B cell (primary cell): ENCODE data around the gene SEMA4D. TPM values are rescaled to one million over a fixed set of nuclear protein-coding genes. Genes with fewer than 3 reads are reported as not detected.

Experiments
- ATAC-seq: fragments of 200-7000 bp; cut with Tn5 transposase; one replicate; pipeline ENCODE4 v1.10.0; 2021; ENCODE audit warnings: low read depth, mild to moderate bottlenecking, moderate number of reproducible peaks, moderate library complexity
- CTCF ChIA-PET: fragments of 350-600 bp; sonication (Branson Sonifier 250); formaldehyde crosslinking; loops from one replicate; lab custom pipeline; 2021; ENCODE audit warnings: antibody characterized with exemption, inconsistent platforms; lab: Charles Lee
- POLR2A ChIA-PET: fragments of 350-600 bp; sonication (Branson Sonifier 250); formaldehyde crosslinking; loops from one replicate; lab custom pipeline; 2021; ENCODE audit warnings: antibody characterized with exemption; lab: Charles Lee
- DNase-seq: peaks from one replicate; pipeline ENCODE4 v3.0.0; 2013
- H2AFZ ChIP-seq: 2 replicates; pipeline ENCODE4 v1.6.1; 2012; ENCODE audit warnings: mild to moderate bottlenecking, low read depth, low read length; ENCODE audit not compliant: insufficient read depth, poor library complexity, severe bottlenecking
- H3K27ac ChIP-seq, 2 donors: 1 replicate in 1 of 2; 2 replicates in 1 of 2; pipeline ENCODE4 v1.5.1; 2012 to 2013; ENCODE audit warnings: low read length in 2 of 2, mild to moderate bottlenecking in 2 of 2, moderate library complexity in 1 of 2
- H3K27me3 ChIP-seq, 4 experiments: fragments of 200-600 bp in 1 of 4; sonication (generic) in 1 of 4; replicated peaks in 1 of 4; 1 replicate in 2 of 4; 2 replicates in 2 of 4; pipeline versions ENCODE4 v1.6.1 to v1.7.0; 2013 to 2016; ENCODE audit warnings: low read length in 3 of 4, mild to moderate bottlenecking in 2 of 4, mixed read lengths in 1 of 4, moderate library complexity in 1 of 4; ENCODE audit not compliant: insufficient read depth in 4 of 4, control insufficient read depth in 3 of 4; ENCODE audit errors: control extremely low read depth in 1 of 4
- H3K36me3 ChIP-seq, 2 experiments: replicated peaks in 1 of 2; 1 replicate in 1 of 2; 2 replicates in 1 of 2; pipeline versions ENCODE4 v1.6.1 to v1.7.1; 2013; ENCODE audit warnings: low read length in 1 of 2; ENCODE audit not compliant: insufficient read depth in 2 of 2, control insufficient read depth in 1 of 2; ENCODE audit errors: control extremely low read depth in 1 of 2, extremely low read depth in 1 of 2
- H3K4me1 ChIP-seq, 2 donors: fragments of 200-600 bp in 1 of 2; sonication (generic) in 1 of 2; 1 replicate in 1 of 2; 2 replicates in 1 of 2; pipeline versions ENCODE4 v1.5.1 to v1.6.1; 2013 to 2017; ENCODE audit warnings: low read length in 2 of 2; ENCODE audit not compliant: control insufficient read depth in 2 of 2, insufficient read depth in 2 of 2
- H3K4me2 ChIP-seq: replicated peaks from 2 replicates; pipeline ENCODE3; 2012; ENCODE audit warnings: mild to moderate bottlenecking, low read depth, low read length; ENCODE audit not compliant: poor library complexity, severe bottlenecking
- H3K4me3 ChIP-seq, 5 experiments: fragments of 200-600 bp in 1 of 5; sonication (generic) in 1 of 5; 1 replicate in 3 of 5; 2 replicates in 2 of 5; pipeline versions ENCODE4 v1.5.1 to v1.7.0; 2011 to 2016; ENCODE audit warnings: low read length in 4 of 5, mild to moderate bottlenecking in 4 of 5, low read depth in 2 of 5, control low read depth in 1 of 5, moderate library complexity in 1 of 5; ENCODE audit not compliant: insufficient read depth in 1 of 5; ENCODE audit errors: control extremely low read depth in 1 of 5, extremely low read depth in 1 of 5
- H3K79me2 ChIP-seq: fragments of 200-600 bp; sonication (generic); one replicate; pipeline ENCODE4 v1.6.0; 2016; ENCODE audit warnings: low read length; ENCODE audit not compliant: control insufficient read depth, insufficient read depth
- H3K9ac ChIP-seq: fragments of 200-600 bp; sonication (generic); 2 replicates; pipeline ENCODE4 v1.6.1; 2017; ENCODE audit warnings: mild to moderate bottlenecking, low read length, moderate library complexity
- H3K9me3 ChIP-seq, 3 donors: one replicate each; pipeline versions ENCODE4 v1.6.1 to v1.7.1; 2013; ENCODE audit warnings: low read length in 2 of 3; ENCODE audit not compliant: control insufficient read depth in 2 of 3, insufficient read depth in 1 of 3; ENCODE audit errors: control extremely low read depth in 1 of 3
- H4K20me1 ChIP-seq: 2 replicates; pipeline ENCODE4 v1.6.0; 2012; ENCODE audit warnings: mild to moderate bottlenecking, low read length; ENCODE audit not compliant: insufficient read depth, control insufficient read depth, poor library complexity, severe bottlenecking
- H3K27ac Mint-ChIP-seq: one replicate; pipeline ENCODE4 v1.8.0; 2021; ENCODE audit warnings: mixed read lengths
- H3K27me3 Mint-ChIP-seq: one replicate; pipeline ENCODE4 v1.8.0; 2021; ENCODE audit warnings: mixed read lengths
- H3K4me1 Mint-ChIP-seq: one replicate; pipeline ENCODE4 v1.8.0; 2021; ENCODE audit warnings: mixed read lengths
- H3K4me3 Mint-ChIP-seq: one replicate; pipeline ENCODE4 v1.8.0; 2021; ENCODE audit warnings: mixed read lengths
- H3K9me3 Mint-ChIP-seq: one replicate; pipeline ENCODE4 v1.8.0; 2022; ENCODE audit warnings: mixed read lengths; ENCODE audit not compliant: insufficient read depth
- CTCF ChIP-seq: fragments of 200-600 bp; IDR thresholded peaks from one replicate; pipeline ENCODE4 v1.8.0; 2022; ENCODE audit warnings: antibody characterized with exemption, mild to moderate bottlenecking
- EZH2 ChIP-seq: IDR thresholded peaks from 2 replicates; pipeline ENCODE4 v1.6.1; 2012; ENCODE audit warnings: borderline replicate concordance, low read depth, mild to moderate bottlenecking, moderate library complexity, low read length; ENCODE audit not compliant: insufficient read depth, poor library complexity, severe bottlenecking
- WGBS: methylation state at CpG from one replicate; pipeline ENCODE4 v1.1.5; 2013; ENCODE audit warnings: missing lambda C conversion rate; ENCODE audit not compliant: insufficient coverage; 5-methylcytosine and 5-hydroxymethylcytosine counted together
- intact Hi-C: fragments of 100-400 bp; cut with micrococcal nuclease; formaldehyde crosslinking; loops from one replicate; pipeline ENCODE4 v1.10.0; 2022
- polyA plus RNA-seq: library from polyadenylated mRNA; depleted of rRNA; stranded (reverse); fragments of >200 nt; gene quantifications from 2 replicates; pipeline ENCODE4 v1.2.3, GENCODE V29; 2012
- total RNA-seq, 2 donors: library from RNA; stranded (reverse); fragments of 120-200 nt in 1 of 2; gene quantifications; 1 replicate in 1 of 2; 2 replicates in 1 of 2; pipeline versions ENCODE4 v1.2.3 to v1.2.4, GENCODE V29; 2013 to 2022

Gene SEMA4D
- total and polyA plus RNA-seq, 2 donors (not counting 1 experiment from before 2014, with no cell fraction given): 53.6 to 231 TPM

GRCh38 chr9:89323390-89323789, 174.5 kb downstream of the SEMA4D start:
- H3K4me3 Mint-ChIP-seq: no peak overlapping the region
- DNase-seq: no peak
- Histone ChIP-seq H3K9ac (no peak overlapping the region), H3K36me3 (peaks cover 6 to 44% of the 10 kb centered on the region in 2 experiments), H3K9me3 (no peaks in the 10 kb centered on the region), H3K27ac (no peak overlapping the region), H3K79me2 (peaks cover 70% of the 10 kb centered on the region), H3K4me1 (peaks cover 11 to 12% of the 10 kb centered on the region in 2 donors), H3K4me2 (no peak overlapping the region), H3K4me3 (no peak overlapping the region), H2AFZ (no peak overlapping the region), H4K20me1 (peaks cover 47% of the 10 kb centered on the region), H3K27me3 (no peaks in the 10 kb centered on the region)
- H3K27ac Mint-ChIP-seq: no peak overlapping the region
- WGBS: 88% methylated on average over 4 of the region's 4 CpGs
- H3K27me3 Mint-ChIP-seq: no peaks in the 10 kb centered on the region
- ATAC-seq: no peak
- intact Hi-C loops: no loop called here
- peaks cover 50% of the 10 kb centered on the region for H3K4me1 Mint-ChIP-seq
- H3K9me3 Mint-ChIP-seq: no peaks in the 10 kb centered on the region
- TF ChIP-seq CTCF: no peak
- TF ChIP-seq EZH2: no peak
- ChIA-PET POLR2A (interaction anchor here (0.6 kb wide), 1 partner anchor 140 kb away, joined by 3 read pairs; no protein-coding TSS in a partner anchor), CTCF (no interaction called here)
